WERI-Rb-1 (cell line): ENCODE data around the gene NR1D2.

Experiments used
- DNase-seq: peaks from one replicate; pipeline ENCODE4 v3.0.0-alpha.2; 2020
- H3K27ac ChIP-seq: fragments of 250-450 bp; sonication (Bioruptor Pico); 2 replicates; pipeline ENCODE4 v1.5.1; 2020; ENCODE audit warnings: mild to moderate bottlenecking, moderate library complexity
- H3K27me3 ChIP-seq: fragments of 250-450 bp; sonication (Bioruptor Pico); 2 replicates; pipeline ENCODE4 v1.5.1; 2021; ENCODE audit warnings: mild to moderate bottlenecking, low read depth, moderate library complexity; ENCODE audit not compliant: insufficient read depth, severe bottlenecking
- H3K36me3 ChIP-seq: fragments of 250-450 bp; sonication (Bioruptor Pico); 2 replicates; pipeline ENCODE4 v1.5.1; 2020; ENCODE audit warnings: mild to moderate bottlenecking, moderate library complexity
- H3K4me3 ChIP-seq: 2 replicates; pipeline ENCODE4 v1.5.1; 2011; ENCODE audit warnings: low read depth, mild to moderate bottlenecking, control low read depth, low read length
- H3K9me3 ChIP-seq: fragments of 250-450 bp; sonication (Bioruptor Pico); 2 replicates; pipeline ENCODE4 v1.5.1; 2021; ENCODE audit warnings: mild to moderate bottlenecking, moderate library complexity; ENCODE audit not compliant: severe bottlenecking
- TF ChIP-seq, protein P1 (sequence below): IDR thresholded peaks from 2 replicates; pipeline ENCODE4 v1.5.1; 2011; ENCODE audit warnings: low read depth, mild to moderate bottlenecking, control low read depth, inconsistent platforms, low read length

The NR1D2 gene

DNA sequence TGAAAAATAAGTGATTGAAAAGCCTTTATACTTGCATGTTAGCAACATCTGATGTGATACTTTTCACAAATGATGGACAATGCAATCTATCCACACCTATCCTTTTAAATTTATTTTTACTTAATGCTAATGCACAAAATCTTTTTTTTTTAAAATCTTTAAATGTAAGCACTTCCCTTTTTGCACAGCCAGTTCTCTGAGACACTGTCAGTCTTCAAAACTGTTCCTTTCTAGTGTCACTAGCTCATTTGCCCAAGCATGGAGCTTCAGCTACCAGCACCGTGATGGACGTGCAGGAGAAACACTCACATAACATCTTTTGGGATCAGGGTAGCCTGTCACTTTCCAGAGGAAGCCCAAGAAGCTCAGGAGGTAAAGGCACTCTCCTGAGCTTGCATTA, 50.1 kb downstream of the NR1D2 start:
- H3K4me3 ChIP-seq: no peak overlapping the region
- H3K36me3 ChIP-seq: no peaks in the 10 kb centered on the region
- TF ChIP-seq, protein P1, sequence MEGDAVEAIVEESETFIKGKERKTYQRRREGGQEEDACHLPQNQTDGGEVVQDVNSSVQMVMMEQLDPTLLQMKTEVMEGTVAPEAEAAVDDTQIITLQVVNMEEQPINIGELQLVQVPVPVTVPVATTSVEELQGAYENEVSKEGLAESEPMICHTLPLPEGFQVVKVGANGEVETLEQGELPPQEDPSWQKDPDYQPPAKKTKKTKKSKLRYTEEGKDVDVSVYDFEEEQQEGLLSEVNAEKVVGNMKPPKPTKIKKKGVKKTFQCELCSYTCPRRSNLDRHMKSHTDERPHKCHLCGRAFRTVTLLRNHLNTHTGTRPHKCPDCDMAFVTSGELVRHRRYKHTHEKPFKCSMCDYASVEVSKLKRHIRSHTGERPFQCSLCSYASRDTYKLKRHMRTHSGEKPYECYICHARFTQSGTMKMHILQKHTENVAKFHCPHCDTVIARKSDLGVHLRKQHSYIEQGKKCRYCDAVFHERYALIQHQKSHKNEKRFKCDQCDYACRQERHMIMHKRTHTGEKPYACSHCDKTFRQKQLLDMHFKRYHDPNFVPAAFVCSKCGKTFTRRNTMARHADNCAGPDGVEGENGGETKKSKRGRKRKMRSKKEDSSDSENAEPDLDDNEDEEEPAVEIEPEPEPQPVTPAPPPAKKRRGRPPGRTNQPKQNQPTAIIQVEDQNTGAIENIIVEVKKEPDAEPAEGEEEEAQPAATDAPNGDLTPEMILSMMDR: no peak
- no peaks in the 10 kb centered on the region for H3K9me3 ChIP-seq
- no peak for DNase-seq
- no peak overlapping the region for H3K27ac ChIP-seq
- H3K27me3 ChIP-seq: no peaks in the 10 kb centered on the region

DNA sequence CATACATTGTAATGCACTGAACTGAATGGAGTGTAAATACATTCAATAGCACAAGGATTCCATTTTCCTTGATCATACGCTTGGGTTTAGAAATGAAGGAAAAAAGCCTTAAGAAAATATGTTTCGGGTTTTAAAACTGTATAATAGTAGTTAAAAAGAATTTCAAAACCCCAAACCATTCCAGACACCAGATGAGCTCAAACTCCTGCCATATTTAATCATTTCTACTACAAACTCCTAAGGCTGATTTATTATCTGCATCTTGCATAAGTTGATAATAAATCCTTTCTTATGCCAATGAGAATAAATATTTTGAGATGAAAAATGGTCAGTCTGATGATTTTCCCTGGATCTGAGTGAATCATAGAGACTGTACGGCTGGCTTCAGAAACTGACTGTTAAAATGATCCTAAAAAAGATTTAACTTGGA, 51.0 kb downstream of the NR1D2 start:
- Histone ChIP-seq H3K27ac (no peak overlapping the region), H3K4me3 (no peak overlapping the region), H3K36me3 (no peaks in the 10 kb centered on the region), H3K27me3 (no peaks in the 10 kb centered on the region), H3K9me3 (no peaks in the 10 kb centered on the region)
- TF ChIP-seq, protein P1: no peak
- no peak for DNase-seq

DNA sequence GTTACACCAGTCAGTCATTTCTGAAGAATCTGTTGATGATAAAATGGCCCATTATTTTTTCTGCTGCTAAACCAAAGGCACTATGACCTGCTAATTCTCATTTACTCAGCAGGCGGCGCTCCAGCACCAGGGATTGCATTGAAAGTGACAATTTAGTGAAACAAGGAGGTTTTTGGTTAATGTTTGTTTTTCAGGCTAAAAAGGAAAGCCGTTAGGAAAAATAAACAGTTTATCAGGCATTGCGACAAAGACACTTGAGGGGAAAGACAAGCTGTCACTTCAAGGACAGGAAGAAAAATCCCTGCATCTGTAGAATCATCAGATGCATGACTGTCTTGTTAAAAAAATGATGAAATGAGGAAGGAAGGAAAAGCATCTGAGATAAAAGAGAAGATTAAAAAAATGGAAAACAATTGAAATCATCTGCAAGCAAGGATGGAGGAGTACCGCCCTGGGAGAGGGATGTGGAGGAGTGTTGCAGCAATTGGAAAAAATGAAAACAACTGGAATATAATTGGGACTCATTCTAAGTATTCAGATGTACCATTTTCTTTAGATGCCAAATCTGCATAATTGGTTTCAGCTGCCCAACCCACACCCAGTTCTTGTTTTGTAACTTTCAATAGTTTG, 54.0 kb downstream of the NR1D2 start:
- DNase-seq: peak; percentile 49
- Histone ChIP-seq H3K27me3 (no peaks in the 10 kb centered on the region), H3K9me3 (no peaks in the 10 kb centered on the region), H3K36me3 (no peaks in the 10 kb centered on the region), H3K27ac (no peak overlapping the region), H3K4me3 (no peak overlapping the region)
- TF ChIP-seq, protein P1: peak; percentile 69

GRCh38 chr3:24002129-24002528, 57.0 kb downstream of the NR1D2 start:
- TF ChIP-seq, protein P1: no peak
- Histone ChIP-seq H3K36me3 (no peaks in the 10 kb centered on the region), H3K27ac (no peak overlapping the region), H3K4me3 (no peak overlapping the region), H3K9me3 (no peaks in the 10 kb centered on the region), H3K27me3 (no peaks in the 10 kb centered on the region)
- DNase-seq: no peak

- TF ChIP-seq, protein P1: no peak
- no peak for DNase-seq
- no peak overlapping the region for H3K4me3 ChIP-seq
- no peaks in the 10 kb centered on the region for H3K9me3 ChIP-seq
- no peak overlapping the region for H3K27ac ChIP-seq
- H3K27me3 ChIP-seq: no peaks in the 10 kb centered on the region
- no peaks in the 10 kb centered on the region for H3K36me3 ChIP-seq
Observed at GRCh38 chr3:24003466-24003865, 58.4 kb downstream of the NR1D2 start.
